Measurements from ENCODE around the gene SIGLEC14. TPM values are rescaled to one million over a fixed set of nuclear protein-coding genes. Genes with fewer than 3 reads are reported as not detected.

Gene SIGLEC14
- total RNA-seq, 4 donors from 2014 or later: 0.95 to 12.4 TPM; not detected in 2

- peak overlapping the region in 3 of 4 donors; percentile 70 to 87 (median 79) for H3K27ac ChIP-seq
- H3K4me3 ChIP-seq: peak overlapping the region; percentile 43 to 73 (median 63)
- peaks cover 0 to 17% (median 4%) of the 10 kb centered on the region in 4 donors for H3K4me1 ChIP-seq
- peaks cover 0 to 2% (median 0%) of the 10 kb centered on the region in 4 donors for H3K9me3 ChIP-seq
- no peaks in the 10 kb centered on the region for H3K27me3 ChIP-seq
- DNase-seq: peak in 2 of 3 donors; percentile 62 to 74
- no peak for TF ChIP-seq CTCF (IDR thresholded peaks at IDR 0.05)
- no peak for TF ChIP-seq POLR2A (IDR thresholded peaks at IDR 0.05)
- peaks cover 0 to 3% (median 0%) of the 10 kb centered on the region in 3 donors for H3K36me3 ChIP-seq
Measured at GRCh38 chr19:51593138-51593890, 53.3 kb downstream of the SIGLEC14 start.

Small RNA genes lying within 50 kb of the gene (small RNA-seq; reads per million reads assigned to genes)
- gene AC018755.2 (0 reads per million in 2 donors), gene MIR125A (0 reads per million in 2 donors), gene MIR99B (0.51 to 1.00 reads per million in 2 donors), gene MIRLET7E (0 reads per million in 2 donors)

Other genes with a start within 250 kb of the SIGLEC14 start
- gene SIGLEC10, start 229.2 kb downstream of the SIGLEC14 start, total RNA-seq: 10 to 100 TPM in 1 of 4 donors, 1 to 10 TPM in 2, under 1 TPM in 1; 0.53 to 35.5 (median 3.0) TPM
- 10 to 100 TPM in 1 of 4 donors, under 1 TPM in 3; 0.18 to 13.2 (median 0.52) TPM for gene SIGLEC8, start 188.4 kb downstream of the SIGLEC14 start, total RNA-seq
- 1 to 10 TPM; 2.4 to 4.4 (median 2.5) TPM for gene CEACAM18, start 168.3 kb downstream of the SIGLEC14 start, total RNA-seq
- gene SIGLEC12, start 145.0 kb downstream of the SIGLEC14 start, total RNA-seq: 1 to 10 TPM in 2 of 4 donors, not detected in 2; 2.5 to 3.3 TPM
- gene SIGLEC6, start 115.2 kb downstream of the SIGLEC14 start, total RNA-seq: 10 to 100 TPM in 1 of 4 donors, 1 to 10 TPM in 2, not detected in 1; 2.7 to 19.8 (median 6.8) TPM
- gene ZNF175, start 75.5 kb downstream of the SIGLEC14 start, total RNA-seq: 10 to 100 TPM; 11.9 to 27.2 (median 16.0) TPM
- 1 to 10 TPM in 1 of 4 donors, under 1 TPM in 1, not detected in 2; 0.57 to 9.1 TPM for gene SIGLEC5, start 16.4 kb downstream of the SIGLEC14 start, total RNA-seq
- gene SPACA6, start 46.5 kb upstream of the SIGLEC14 start, total RNA-seq: 10 to 100 TPM in 3 of 4 donors, 1 to 10 TPM in 1; 3.0 to 29.7 (median 11.6) TPM
- under 1 TPM in 1 of 4 donors, not detected in 3; 0.54 TPM for gene HAS1, start 77.2 kb upstream of the SIGLEC14 start, total RNA-seq
- gene FPR1, start 105.1 kb upstream of the SIGLEC14 start, total RNA-seq: 1 to 10 TPM; 1.6 to 5.8 (median 2.6) TPM
- 1 to 10 TPM in 1 of 4 donors, not detected in 3; 1.9 TPM for gene FPR2, start 114.4 kb upstream of the SIGLEC14 start, total RNA-seq
- 1 to 10 TPM in 3 of 4 donors, not detected in 1; 2.3 to 3.3 (median 2.7) TPM for gene FPR3, start 148.3 kb upstream of the SIGLEC14 start, total RNA-seq
- 10 to 100 TPM; 10.7 to 66.8 (median 26.1) TPM for gene ZNF577, start 241.1 kb upstream of the SIGLEC14 start, total RNA-seq